TTC549 (cell line): ENCODE data around the gene PDE7B.
"Not testable (repeated sequence)": the region's sequence is repeated elsewhere in the genome, so short reads cannot be mapped to it uniquely, and the experiment has no call there.

ENCODE experiments used
- FAIRE-seq: peaks from 2 replicates; lab custom pipeline; 2012; peaks lifted over from hg19 to GRCh38; lab: Jason Lieb, UNC

Gene PDE7B

GRCh38 chr6:136113736-136114173, 262.3 kb downstream of the PDE7B start:
- FAIRE-seq, result no peak

GRCh38 chr6:136114661-136115060, 263.2 kb downstream of the PDE7B start:
- no peak for FAIRE-seq

- no peak for FAIRE-seq
Observed at GRCh38 chr6:136115941-136116340, 264.4 kb downstream of the PDE7B start.

GRCh38 chr6:136117081-136117480, 265.6 kb downstream of the PDE7B start:
- FAIRE-seq, result no peak

GRCh38 chr6:136118787-136119186, 267.3 kb downstream of the PDE7B start:
- no peak for FAIRE-seq

DNA sequence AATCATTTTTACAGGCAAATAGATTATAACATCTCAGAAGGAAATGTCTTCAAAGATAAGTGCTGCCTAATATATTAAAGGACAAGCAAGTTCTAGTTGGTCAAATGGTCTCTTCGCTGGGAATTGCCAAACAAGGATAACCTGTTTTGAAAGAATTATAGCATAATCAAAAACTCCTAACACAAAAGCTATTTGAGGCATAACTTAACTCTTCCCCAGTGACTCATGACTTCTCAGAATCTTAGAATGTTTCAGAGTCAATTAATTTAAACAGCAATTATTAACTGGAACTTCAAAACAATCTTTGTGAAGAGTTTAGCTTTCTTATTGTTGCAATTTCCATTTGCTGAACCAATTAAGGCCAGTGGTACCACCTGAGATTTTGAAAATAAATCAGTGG, 272.0 kb downstream of the PDE7B start:
- no peak for FAIRE-seq

- no peak for FAIRE-seq
Observed at GRCh38 chr6:136125585-136125984, 274.1 kb downstream of the PDE7B start.

- FAIRE-seq, result no peak
Observed at GRCh38 chr6:136127873-136128272, 276.4 kb downstream of the PDE7B start.

DNA sequence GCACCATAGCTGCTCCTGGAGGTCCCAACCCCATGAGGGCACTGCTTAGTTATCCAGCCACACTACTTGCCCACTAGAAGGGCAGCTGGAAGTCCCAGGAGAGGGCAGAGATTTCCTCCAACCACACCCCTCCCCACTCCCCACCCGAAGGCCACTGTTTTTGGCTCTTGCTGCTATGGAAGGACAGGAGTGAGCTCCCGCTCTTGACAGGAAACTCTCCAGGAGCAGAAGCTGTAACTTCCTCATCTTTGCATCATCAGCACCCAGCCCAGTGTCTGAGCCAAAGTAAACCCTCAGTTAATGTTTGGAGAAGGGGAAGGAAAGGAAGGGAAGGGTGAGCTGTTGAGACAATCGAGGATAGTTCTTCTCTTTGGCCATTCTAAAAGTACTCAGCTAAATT, 277.9 kb downstream of the PDE7B start:
- no peak for FAIRE-seq

DNA sequence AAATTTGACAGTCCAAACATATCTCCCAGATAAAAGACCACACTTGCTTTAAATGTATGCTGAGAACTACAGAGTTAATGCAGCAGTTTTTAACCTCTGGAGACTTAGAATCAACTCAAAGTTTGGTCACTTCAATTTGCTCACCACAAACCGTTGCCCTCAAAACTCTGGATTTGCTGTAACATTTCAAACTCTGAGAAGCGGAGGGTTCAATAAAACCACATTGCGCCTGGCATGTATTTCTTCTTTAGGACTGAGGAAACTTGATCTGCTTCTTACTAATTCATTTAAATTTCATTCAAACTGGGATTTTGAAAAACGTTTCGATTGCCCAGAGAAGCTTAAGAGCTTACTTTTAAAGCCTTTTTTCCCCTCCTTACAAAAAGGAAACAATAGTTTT, 282.8 kb downstream of the PDE7B start:
- FAIRE-seq, result no peak

DNA sequence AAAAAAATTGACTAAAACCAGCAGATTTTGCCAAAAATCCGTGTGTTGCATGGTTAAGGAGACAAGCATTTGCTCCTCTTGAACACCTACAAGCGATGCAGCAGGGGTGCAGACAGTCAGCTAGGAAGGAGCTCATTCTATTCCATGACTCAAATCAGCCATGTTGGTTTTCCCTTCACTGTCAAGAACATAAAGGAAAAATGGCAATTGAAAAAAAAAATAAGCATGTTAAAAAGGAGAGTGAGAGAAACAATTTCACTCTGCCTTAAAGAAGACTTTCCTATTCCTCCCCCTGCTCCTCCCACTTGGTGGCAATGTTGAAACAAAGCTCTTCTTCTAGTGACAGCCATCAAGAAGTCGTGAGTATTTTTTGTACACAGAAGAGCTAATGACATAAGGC, 283.2 kb downstream of the PDE7B start:
- FAIRE-seq, result no peak

GRCh38 chr6:136136274-136136673, 284.8 kb downstream of the PDE7B start:
- no peak for FAIRE-seq

DNA sequence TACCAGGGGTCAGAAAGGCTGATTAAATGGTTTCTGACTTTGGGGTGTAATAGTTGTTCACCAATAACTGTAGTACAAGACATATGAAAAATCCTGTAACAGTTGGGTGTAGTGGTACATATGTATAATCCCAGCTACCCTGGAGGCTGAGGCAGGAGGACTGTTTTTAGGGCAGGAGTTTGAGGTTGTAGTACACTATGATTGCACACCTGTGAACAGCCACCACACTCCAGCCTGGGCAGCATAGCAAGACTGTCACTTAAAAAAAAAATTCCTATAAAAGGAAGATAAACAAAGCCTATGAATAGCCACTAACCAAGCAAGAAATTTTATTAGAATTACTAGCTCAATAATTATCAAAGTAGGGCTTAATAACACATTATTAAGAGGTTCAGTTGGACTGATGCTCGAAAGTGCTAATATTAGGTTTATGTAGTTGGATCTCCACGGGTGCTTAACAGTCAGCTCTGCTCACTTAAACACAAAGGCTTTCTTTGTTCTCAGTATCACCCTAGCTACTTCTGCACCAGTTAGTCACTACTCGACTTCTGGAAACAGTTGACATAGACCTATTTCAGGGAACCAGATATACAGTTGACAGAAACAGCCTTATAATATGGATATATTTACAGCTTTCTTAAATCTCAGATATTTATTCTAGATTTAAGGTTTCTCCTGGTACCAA, 285.6 kb downstream of the PDE7B start:
- no peak for FAIRE-seq

GRCh38 chr6:136137739-136138402, 286.4 kb downstream of the PDE7B start:
- FAIRE-seq, result no peak

DNA sequence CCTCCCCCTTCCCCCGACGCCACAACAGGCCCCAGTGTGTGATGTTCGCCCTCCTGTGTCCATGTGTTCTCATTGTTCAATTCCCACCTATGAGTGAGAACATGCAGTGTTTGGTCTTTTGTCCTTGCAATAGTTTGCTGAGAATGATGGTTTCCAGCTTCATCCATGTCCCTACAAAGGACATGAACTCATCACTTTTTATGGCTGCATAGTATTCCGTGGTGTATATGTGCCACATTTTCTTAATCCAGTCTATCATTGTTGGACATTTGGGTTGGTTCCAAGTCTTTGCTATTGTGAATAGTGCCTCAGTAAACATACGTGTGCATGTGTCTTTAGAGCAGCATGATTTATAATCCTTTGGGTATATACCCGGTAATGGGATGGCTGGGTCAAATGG, 287.6 kb downstream of the PDE7B start:
- FAIRE-seq, result not testable (repeated sequence)

DNA sequence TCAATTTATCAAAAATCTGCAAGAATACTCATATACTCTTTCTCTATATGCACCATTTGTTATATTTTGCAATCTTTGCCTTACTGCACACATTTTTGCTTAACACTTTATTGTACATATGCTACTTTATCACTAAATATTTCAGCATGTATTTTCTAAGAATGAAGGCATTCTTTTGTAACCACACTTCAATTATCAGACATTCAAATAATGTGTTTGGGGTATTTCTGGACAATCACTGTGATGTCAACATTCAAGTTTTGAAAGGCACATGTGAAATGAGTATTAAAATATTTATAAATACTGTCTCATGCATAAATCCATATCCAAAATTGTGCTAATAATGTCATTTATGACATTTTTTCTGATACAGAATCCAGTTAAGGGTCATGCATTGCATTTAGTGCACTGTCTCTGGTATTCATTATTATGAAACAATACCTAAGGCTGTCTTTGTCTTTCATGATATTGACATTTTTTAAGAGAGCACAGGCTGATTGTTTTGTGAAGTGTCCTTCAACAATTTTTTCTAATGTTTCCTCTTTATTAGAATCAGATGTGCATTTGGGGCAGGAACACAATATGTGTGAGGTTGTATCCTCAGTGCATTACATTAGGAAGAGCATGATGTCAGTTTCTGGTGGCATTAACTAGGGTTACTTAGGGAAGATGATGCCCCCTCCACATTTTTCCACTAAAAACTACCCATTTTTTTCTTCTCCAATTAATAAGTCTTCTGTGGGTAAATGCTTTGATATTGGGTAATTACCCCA, 292.9 kb downstream of the PDE7B start:
- FAIRE-seq, result no peak

GRCh38 chr6:136146130-136146529, 294.6 kb downstream of the PDE7B start:
- FAIRE-seq, result no peak

DNA sequence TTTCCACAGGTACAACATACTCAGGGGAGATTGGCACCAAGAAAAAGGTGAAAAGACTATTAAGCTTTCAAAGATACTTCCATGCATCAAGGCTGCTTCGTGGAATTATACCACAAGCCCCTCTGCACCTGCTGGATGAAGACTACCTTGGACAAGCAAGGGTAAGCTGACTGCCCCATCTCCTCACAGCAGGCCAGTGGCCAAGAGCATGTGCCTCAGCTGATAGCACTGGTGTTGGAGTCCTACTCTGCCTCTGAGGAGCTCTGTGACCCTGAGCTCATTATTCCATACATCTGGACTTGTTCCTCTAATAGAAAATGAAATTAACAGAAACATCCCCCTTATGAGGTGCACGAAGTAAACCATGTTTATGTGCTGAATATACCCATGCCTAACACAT, 295.8 kb downstream of the PDE7B start:
- no peak for FAIRE-seq

DNA sequence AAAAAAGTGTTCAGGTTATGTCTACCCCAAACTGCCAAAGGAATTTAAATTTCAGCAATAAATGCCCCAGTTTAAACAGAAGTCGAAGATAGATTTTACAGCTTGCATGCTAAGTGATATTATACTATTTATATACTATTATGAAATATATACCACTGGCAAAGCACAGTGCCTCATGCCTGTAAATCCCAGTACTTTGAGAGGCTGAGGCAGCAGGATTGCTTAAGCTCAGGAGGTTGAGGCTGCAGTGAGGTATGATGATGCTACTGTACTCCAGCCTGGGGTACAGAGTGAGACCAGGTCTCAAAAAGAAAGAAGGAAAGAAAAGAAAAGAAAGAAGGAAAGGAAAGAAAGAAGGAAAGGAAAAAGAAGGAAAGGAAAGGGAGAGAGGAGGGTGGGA, 296.6 kb downstream of the PDE7B start:
- no peak for FAIRE-seq

GRCh38 chr6:136148523-136148922, 297.0 kb downstream of the PDE7B start:
- no peak for FAIRE-seq

- FAIRE-seq, result no peak
Observed at GRCh38 chr6:136149311-136149710, 297.8 kb downstream of the PDE7B start.

DNA sequence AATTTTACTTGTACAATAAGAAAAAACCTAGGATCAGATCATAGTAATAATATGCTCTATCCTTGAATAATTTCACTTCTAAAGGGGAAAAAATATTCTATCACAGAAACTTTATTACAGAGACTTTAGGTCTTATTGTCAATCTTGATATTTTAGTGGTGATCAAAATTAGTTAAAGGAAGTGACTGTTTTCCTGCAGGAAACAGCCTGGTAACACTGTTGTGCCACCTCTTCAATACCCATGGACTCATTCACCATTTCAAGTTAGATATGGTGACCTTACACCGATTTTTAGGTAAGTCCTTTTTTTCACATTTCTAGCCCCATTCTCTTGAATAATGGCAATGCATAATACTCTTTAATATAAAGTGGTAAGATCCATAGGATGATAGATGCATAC, 299.5 kb downstream of the PDE7B start:
- no peak for FAIRE-seq

GRCh38 chr6:136153707-136154375, 302.3 kb downstream of the PDE7B start:
- no peak for FAIRE-seq
